ENCODE measurements around the gene SRBD1. TPM values are rescaled to one million over a fixed set of nuclear protein-coding genes. Genes with fewer than 3 reads are reported as not detected.

SRBD1 gene
- total RNA-seq, 2 donors from 2014 or later = 5.3 to 9.6 TPM

- no peaks in the 10 kb centered on the region for H3K9me3 ChIP-seq
- no peak overlapping the region for H3K4me3 ChIP-seq
- no peak overlapping the region for H3K27ac ChIP-seq
- no peaks in the 10 kb centered on the region for H3K36me3 ChIP-seq
- H3K27me3 ChIP-seq = no peaks in the 10 kb centered on the region
- TF ChIP-seq CTCF (IDR thresholded peaks at IDR 0.05) = no peak
- no peak for DNase-seq (ENCODE audit: low spot score)
- no peaks in the 10 kb centered on the region for H3K4me1 ChIP-seq
These were observed 211.9 kb downstream of the SRBD1 start for GRCh38 chr2:45399040-45399784.

- no peak for DNase-seq (ENCODE audit: low spot score)
- TF ChIP-seq CTCF (IDR thresholded peaks at IDR 0.05) = no peak
- no peak overlapping the region for H3K27ac ChIP-seq
These were observed 213.8 kb downstream of the SRBD1 start for GRCh38 chr2:45397292-45397691.

GRCh38 chr2:45396671-45397070 is 214.4 kb downstream of the SRBD1 start:
- Histone ChIP-seq H3K27ac (no peak overlapping the region), H3K27me3 (no peaks in the 10 kb centered on the region), H3K9me3 (no peaks in the 10 kb centered on the region), H3K4me1 (no peaks in the 10 kb centered on the region), H3K4me3 (no peak overlapping the region), H3K36me3 (no peaks in the 10 kb centered on the region)
- DNase-seq (ENCODE audit: low spot score) = no peak
- TF ChIP-seq CTCF (IDR thresholded peaks at IDR 0.05) = no peak

More at GRCh38 chr2:45397292-45397691, 213.8 kb downstream of the SRBD1 start:
- Histone ChIP-seq H3K9me3 (no peaks in the 10 kb centered on the region), H3K36me3 (no peaks in the 10 kb centered on the region), H3K27me3 (no peaks in the 10 kb centered on the region), H3K4me3 (no peak overlapping the region), H3K4me1 (no peaks in the 10 kb centered on the region)

- no peak for TF ChIP-seq CTCF (IDR thresholded peaks at IDR 0.05)
- no peak for DNase-seq (ENCODE audit: low spot score)
These were observed 216.2 kb downstream of the SRBD1 start for GRCh38 chr2:45394842-45395241.

GRCh38 chr2:45394216-45394615 is 216.9 kb downstream of the SRBD1 start:
- H3K27ac ChIP-seq = no peak overlapping the region
- TF ChIP-seq CTCF (IDR thresholded peaks at IDR 0.05) = no peak
- no peak overlapping the region for H3K4me3 ChIP-seq
- no peaks in the 10 kb centered on the region for H3K27me3 ChIP-seq
- no peak for DNase-seq (ENCODE audit: low spot score)
- H3K4me1 ChIP-seq = no peaks in the 10 kb centered on the region
- peaks cover 4% of the 10 kb centered on the region for H3K36me3 ChIP-seq
- H3K9me3 ChIP-seq = no peaks in the 10 kb centered on the region

More at GRCh38 chr2:45394842-45395241, 216.2 kb downstream of the SRBD1 start:
- H3K9me3 ChIP-seq = no peaks in the 10 kb centered on the region
- H3K4me3 ChIP-seq = no peak overlapping the region
- H3K36me3 ChIP-seq = no peaks in the 10 kb centered on the region
- H3K4me1 ChIP-seq = no peaks in the 10 kb centered on the region
- H3K27ac ChIP-seq = no peak overlapping the region
- H3K27me3 ChIP-seq = no peaks in the 10 kb centered on the region

GRCh38 chr2:45391866-45392265 is 219.2 kb downstream of the SRBD1 start:
- H3K27ac ChIP-seq = no peak overlapping the region
- H3K4me3 ChIP-seq = no peak overlapping the region
- H3K27me3 ChIP-seq = no peaks in the 10 kb centered on the region
- H3K9me3 ChIP-seq = no peaks in the 10 kb centered on the region
- no peak for DNase-seq (ENCODE audit: low spot score)
- H3K4me1 ChIP-seq = no peaks in the 10 kb centered on the region
- peaks cover 6% of the 10 kb centered on the region for H3K36me3 ChIP-seq
- TF ChIP-seq CTCF (IDR thresholded peaks at IDR 0.05) = no peak

All from right atrium auricular region (tissue), 2 donors.